Measurements from ENCODE around the gene CHMP2A. TPM values are rescaled to one million over a fixed set of nuclear protein-coding genes. Genes with fewer than 3 reads are reported as not detected.
"Not testable (repeated sequence)": the region's sequence is repeated elsewhere in the genome, so short reads cannot be mapped to it uniquely, and the experiment has no call there.

CHMP2A gene
- total RNA-seq, 8 experiments from 2014 or later: 106 to 165 (median 138) TPM

DNA sequence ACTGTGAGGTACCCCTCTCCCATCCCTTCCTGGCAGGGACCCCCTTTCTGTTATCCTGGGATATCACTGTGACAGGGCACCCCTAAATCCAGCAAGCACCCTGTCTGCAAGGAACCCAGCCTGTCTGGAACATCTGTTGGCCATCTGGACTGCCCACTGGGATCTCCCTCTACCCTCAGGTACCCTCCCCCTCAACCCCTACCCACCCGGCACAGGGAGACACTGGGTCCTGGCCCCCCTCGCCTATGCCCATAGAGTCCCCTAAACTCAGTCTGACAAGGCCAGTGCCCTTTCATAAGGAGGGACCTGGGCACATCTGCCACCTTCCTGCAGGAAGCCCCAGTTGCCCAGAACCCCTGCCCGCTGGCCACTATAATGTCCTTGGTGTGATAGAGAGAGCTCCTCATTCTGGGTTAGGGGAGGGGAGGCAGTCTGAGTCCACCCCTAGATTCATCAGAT lies 40.3 kb downstream of the CHMP2A start:
- WGBS, 10 experiments: 100% methylated on average over 1 of the region's 3 CpGs; no CpG with 5 or more reads in 8 of the 10 experiments
- in situ Hi-C loops (cut with MboI; ENCODE audit: low pct_unique_long_range_greater_than_20kb in 2 of 9, low sequenced_read_pairs in 9 of 9, unreplicated experiment in 9 of 9): no loop called here
- peak overlapping the region; percentile 6 to 72 for H3K27ac ChIP-seq
- peak overlapping the region in 4 of 5 donors; percentile 16 to 37 (median 30) for H3K4me3 ChIP-seq
- ATAC-seq (replicated peaks in 6 of 8): no peak
- H3K4me1 ChIP-seq (replicated peaks in 1 of 2): peaks cover 9 to 17% of the 10 kb centered on the region in 2 donors

DNA sequence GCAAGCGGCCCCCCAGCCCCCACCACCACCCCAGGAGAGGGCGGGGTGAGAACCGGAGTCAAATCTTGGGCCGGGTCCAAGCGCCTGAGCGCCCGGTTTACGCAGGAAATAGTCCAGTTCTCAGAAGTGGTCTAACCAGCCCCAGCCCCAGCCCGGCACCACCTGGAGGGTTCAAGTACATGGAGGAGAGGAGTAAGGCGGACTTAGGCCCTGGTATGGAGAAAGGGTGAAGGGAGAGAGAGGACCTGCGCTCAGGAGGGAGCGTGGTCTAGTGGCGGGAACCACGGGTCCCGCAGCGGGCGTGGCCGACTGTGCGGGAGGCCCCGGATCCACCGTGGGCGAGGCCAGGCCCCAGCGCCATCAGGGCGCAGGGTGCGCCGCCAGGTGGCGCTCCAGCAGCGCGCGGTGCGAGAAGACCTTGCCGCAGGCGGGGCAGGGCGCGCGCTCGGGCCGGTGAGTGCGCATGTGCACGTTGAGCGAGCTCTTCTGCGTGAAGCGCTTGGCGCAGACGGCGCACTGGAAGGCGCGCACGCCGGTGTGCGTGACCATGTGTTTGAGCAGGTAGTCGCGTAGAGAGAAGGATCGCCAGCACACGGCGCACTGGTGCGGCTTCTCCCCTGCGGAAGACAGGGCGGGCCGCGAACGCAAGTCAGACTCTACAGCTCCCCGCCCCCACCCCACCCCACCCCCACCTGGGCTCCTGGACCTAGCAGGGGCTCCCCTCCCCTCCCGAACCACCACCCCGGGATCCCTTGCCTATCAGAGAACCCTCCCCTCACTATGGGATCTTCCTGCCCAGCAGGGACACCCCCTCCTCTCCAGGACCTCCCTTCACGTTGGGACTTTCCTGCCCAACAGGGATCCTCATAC lies 41.0 kb downstream of the CHMP2A start:
- 0 to 40% (median 14%) methylated on average over 1 to 19 of the region's 66 CpGs; no CpG with 5 or more reads in 3 of the 10 experiments for WGBS, 10 experiments
- peak overlapping the region; percentile 9 to 37 (median 27) for H3K4me3 ChIP-seq
- H3K4me1 ChIP-seq (replicated peaks in 1 of 2): peaks cover 9 to 17% of the 10 kb centered on the region in 2 donors
- in situ Hi-C loops (cut with MboI; ENCODE audit: low pct_unique_long_range_greater_than_20kb in 2 of 9, low sequenced_read_pairs in 9 of 9, unreplicated experiment in 9 of 9): no loop called here
- peak; percentile 80 to 85 (median 82) for ATAC-seq (replicated peaks in 6 of 8)
- H3K27ac ChIP-seq: peak overlapping the region; percentile 61 to 72

DNA sequence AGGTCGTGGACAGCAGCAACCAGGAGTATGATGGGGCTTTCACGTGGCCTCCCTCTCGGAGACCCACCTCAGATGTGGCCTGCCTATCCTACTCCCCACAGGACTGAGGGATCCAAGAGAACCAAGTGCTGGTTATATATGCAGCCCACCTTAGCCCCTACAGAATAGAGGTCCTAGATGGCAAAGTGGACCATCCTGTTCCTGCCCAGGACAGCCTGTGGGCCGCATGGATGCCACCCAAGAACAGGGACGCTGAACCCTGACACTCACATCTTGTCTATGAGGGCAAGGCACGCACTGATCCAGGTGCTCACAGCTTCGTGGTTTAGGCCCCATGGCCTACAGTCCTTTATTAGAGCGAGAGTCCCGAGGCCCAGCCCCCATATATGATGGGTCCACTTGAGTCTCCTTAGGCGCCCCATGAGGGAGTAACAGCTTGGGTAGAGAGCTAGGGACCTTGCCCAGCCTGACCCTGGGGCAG lies 41.7 kb downstream of the CHMP2A start:
- H3K4me3 ChIP-seq: no peak overlapping the region
- peaks cover 7 to 15% of the 10 kb centered on the region in 2 donors for H3K4me1 ChIP-seq (replicated peaks in 1 of 2)
- peak in 2 of 8 experiments; percentile 1 for ATAC-seq (replicated peaks in 6 of 8)
- WGBS, 10 experiments: 96 to 100% (median 100%) methylated on average over 1 to 5 of the region's 10 CpGs; no CpG with 5 or more reads in 7 of the 10 experiments
- in situ Hi-C loops (cut with MboI; ENCODE audit: low pct_unique_long_range_greater_than_20kb in 2 of 9, low sequenced_read_pairs in 9 of 9, unreplicated experiment in 9 of 9): no loop called here
- H3K27ac ChIP-seq: peak overlapping the region; percentile 61 to 72

DNA sequence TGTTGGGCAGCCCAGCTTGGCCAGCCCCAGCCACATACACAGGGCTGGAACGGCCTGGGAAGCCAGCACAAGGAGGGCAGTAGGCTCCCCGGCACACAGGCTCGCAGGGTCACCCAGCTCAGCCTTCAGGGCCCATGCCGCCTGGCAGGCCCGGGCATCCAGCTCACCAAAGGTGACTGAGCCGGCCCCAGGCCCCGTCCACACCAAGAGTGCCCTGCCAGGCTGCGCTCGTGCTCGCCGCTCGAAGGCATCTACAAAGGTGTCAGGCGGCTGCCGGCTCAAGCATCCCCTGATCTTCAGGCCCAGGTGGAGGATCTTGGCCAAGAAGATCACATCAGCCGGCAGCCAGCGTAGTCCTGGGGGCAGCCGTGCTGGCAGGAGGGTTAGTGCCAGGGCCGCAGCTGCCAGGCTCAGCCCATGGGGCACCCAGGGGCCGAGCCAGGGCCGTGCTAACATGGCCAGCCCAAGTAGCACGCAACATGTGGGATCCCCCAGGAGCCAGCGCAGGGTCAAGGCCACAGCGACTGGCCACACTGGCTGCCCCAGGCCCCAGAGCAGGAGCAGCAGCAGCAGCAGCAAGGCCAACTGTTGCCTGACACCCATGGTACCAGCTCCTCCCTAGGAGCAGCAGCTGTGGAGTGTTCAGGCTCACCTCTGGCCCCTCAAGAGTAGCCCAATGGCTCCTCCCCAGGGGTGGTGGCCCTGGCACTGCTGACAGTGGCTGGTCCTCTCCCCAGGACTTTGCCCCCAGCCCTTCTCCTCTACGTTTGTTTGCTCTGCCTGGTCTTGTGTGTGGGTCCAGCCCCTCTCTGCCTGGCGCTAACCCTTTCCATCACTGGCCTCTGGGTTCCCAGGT lies 43.3 kb downstream of the CHMP2A start, which contains the start of gene SLC27A5:
TSS of gene SLC27A5 (minus strand) at position 640 of the 856 bp plus-strand sequence. CDS start at position 603, 37 bp downstream.
- 67 to 100% methylated on average over 1 to 3 of the region's 25 CpGs; no CpG with 5 or more reads in 8 of the 10 experiments for WGBS, 10 experiments
- H3K4me1 ChIP-seq (replicated peaks in 1 of 2): peaks cover 4 to 8% of the 10 kb centered on the region in 2 donors
- no peak within 1 kb of the TSS for H3K4me3 ChIP-seq
- in situ Hi-C loops (cut with MboI; ENCODE audit: low pct_unique_long_range_greater_than_20kb in 2 of 9, low sequenced_read_pairs in 9 of 9, unreplicated experiment in 9 of 9): no loop called here
- no peak for ATAC-seq (replicated peaks in 6 of 8)
- H3K27ac ChIP-seq: no peak within 1 kb of the TSS

DNA sequence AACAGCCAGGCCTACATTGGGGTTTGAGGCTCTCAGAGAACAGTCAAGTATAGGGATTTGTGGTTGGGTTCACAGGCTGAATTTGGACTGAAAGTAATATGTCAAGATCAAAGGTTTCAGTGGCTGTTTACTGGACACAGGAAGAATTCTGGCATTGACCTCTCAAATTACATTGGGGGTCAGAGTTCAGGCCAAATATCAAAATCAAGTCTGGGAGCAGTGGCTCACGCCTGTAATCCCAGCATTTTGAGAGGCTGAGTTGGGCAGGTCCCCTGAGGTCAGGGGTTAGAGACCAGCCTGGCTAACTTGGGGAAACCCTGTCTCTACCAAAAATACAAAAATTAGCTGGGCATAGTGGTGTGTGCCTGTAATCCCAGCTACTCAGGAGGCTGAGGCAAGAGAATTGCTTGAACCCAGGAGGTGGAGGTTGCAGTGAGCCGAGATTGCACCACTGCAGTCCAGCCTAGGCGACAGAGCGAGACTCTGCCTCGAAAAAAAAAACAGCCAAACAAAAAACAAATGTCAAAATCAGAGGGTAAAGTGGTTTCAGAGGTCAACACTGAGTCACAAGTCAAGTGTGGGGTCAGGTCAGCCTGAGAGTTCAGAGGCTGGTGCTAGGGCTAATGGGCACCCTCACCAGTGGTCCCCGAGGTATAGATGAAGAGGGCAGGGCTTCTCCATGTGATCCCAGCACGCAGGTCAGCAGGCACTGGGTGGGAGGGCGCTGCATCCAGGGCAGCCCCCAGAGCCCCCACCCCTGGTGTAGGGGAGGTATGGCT lies 44.6 kb downstream of the CHMP2A start:
- ATAC-seq (replicated peaks in 6 of 8): no peak
- in situ Hi-C loops (cut with MboI; ENCODE audit: low pct_unique_long_range_greater_than_20kb in 2 of 9, low sequenced_read_pairs in 9 of 9, unreplicated experiment in 9 of 9): no loop called here
- Histone ChIP-seq H3K27ac (no peak overlapping the region), H3K4me1 (replicated peaks in 1 of 2) (peaks cover 4 to 8% of the 10 kb centered on the region in 2 donors), H3K4me3 (no peak overlapping the region)
- WGBS, 10 experiments: 64 to 100% (median 79%) methylated on average over 1 to 5 of the region's 8 CpGs; no CpG with 5 or more reads in 4 of the 10 experiments

DNA sequence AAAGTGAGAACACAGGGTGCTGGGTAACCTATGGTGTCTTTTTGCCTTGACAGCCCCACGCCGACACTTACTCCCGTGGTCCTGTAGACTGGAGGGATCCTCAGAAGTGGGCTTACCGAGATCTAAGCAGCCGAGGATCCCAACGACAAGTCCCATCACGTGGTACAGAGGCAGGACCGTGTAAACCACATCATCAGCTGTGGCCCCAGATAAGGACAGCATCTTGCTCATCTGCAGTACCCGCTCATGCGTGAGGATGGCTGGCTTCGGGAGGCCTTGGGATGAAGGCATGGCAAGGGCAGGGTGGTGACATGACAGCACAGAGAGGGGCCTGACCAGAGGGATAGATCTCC lies 45.2 kb downstream of the CHMP2A start:
- ATAC-seq (replicated peaks in 6 of 8): no peak
- WGBS, 10 experiments: 60 to 100% (median 86%) methylated on average over 1 to 2 of the region's 11 CpGs; no CpG with 5 or more reads in 7 of the 10 experiments
- in situ Hi-C loops (cut with MboI; ENCODE audit: low pct_unique_long_range_greater_than_20kb in 2 of 9, low sequenced_read_pairs in 9 of 9, unreplicated experiment in 9 of 9): no loop called here
- H3K4me1 ChIP-seq (replicated peaks in 1 of 2): peaks cover 4 to 8% of the 10 kb centered on the region in 2 donors
- no peak overlapping the region for H3K27ac ChIP-seq
- no peak overlapping the region for H3K4me3 ChIP-seq

DNA sequence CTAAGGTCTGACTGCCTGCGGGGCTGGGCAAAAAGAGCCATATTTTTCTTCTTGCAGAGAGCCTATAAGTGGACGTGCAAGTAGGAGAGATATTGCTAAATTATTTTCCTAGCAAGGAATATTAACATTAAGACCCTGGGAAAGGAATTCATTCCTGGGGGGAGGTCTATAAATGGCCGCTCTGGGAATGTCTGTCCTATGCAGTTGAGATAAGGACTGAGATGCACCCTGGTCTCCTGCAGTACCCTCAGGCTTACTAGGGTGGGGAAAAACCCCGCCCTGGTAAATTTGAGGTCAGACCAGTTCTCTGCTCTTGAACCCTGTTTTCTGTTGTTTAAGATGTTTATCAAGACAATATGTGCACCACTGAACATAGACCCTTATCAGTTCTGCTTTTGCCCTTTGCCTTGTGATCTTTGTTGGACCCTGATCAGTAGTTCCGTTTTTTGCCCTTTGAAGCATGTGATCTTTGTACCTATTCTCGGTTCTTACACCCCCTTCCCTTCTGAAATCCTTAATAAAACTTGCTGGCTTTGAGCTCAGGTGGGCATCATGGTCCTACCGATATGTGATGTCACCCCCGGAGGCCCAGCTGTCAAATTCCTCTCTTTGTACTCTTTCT lies 47.2 kb downstream of the CHMP2A start:
- in situ Hi-C loops (cut with MboI; ENCODE audit: low pct_unique_long_range_greater_than_20kb in 2 of 9, low sequenced_read_pairs in 9 of 9, unreplicated experiment in 9 of 9); ATAC-seq (replicated peaks in 6 of 8); H3K4me1 ChIP-seq (replicated peaks in 1 of 2); H3K4me3 ChIP-seq; H3K27ac ChIP-seq: not testable (repeated sequence)
- WGBS, 10 experiments: 64 to 100% (median 85%) methylated on average over 1 to 6 of the region's 8 CpGs

Other genes with a start within 250 kb of the CHMP2A start
- gene ERVK3-1, start 249.7 kb downstream of the CHMP2A start, total RNA-seq: 10 to 100 TPM; 38.0 to 72.5 (median 53.6) TPM
- 1 to 10 TPM; 2.0 to 4.1 (median 3.3) TPM for gene ZSCAN22, start 228.1 kb downstream of the CHMP2A start, total RNA-seq
- 10 to 100 TPM in 6 of 8 experiments, 1 to 10 TPM in 1, not detected in 1; 4.4 to 84.0 (median 63.6) TPM for gene A1BG, start 201.6 kb downstream of the CHMP2A start, total RNA-seq
- gene ZNF497, start 192.4 kb downstream of the CHMP2A start, total RNA-seq: 10 to 100 TPM in 1 of 8 experiments, 1 to 10 TPM in 5, under 1 TPM in 2; 0.61 to 10.2 (median 5.3) TPM
- gene ZNF837, start 174.1 kb downstream of the CHMP2A start, total RNA-seq: 1 to 10 TPM; 1.1 to 3.2 (median 1.6) TPM
- gene RPS5, start 167.8 kb downstream of the CHMP2A start, total RNA-seq: 1,000 to 10,000 TPM; 1,054 to 2,751 (median 1,702) TPM
- gene RNF225, start 159.4 kb downstream of the CHMP2A start, total RNA-seq: not detected
- gene ZNF584, start 146.5 kb downstream of the CHMP2A start, total RNA-seq: 10 to 100 TPM; 15.1 to 23.3 (median 17.5) TPM
- gene ZNF132, start 115.0 kb downstream of the CHMP2A start, total RNA-seq: 10 to 100 TPM in 2 of 8 experiments, 1 to 10 TPM in 6; 5.2 to 13.2 (median 7.4) TPM
- gene ZNF324B, start 103.5 kb downstream of the CHMP2A start, total RNA-seq: 10 to 100 TPM in 5 of 8 experiments, 1 to 10 TPM in 3; 7.3 to 14.5 (median 10.5) TPM
- gene ZNF324, start 88.0 kb downstream of the CHMP2A start, total RNA-seq: 10 to 100 TPM in 7 of 8 experiments, 1 to 10 TPM in 1; 8.5 to 21.3 (median 17.2) TPM
- 10 to 100 TPM; 11.8 to 19.8 (median 14.6) TPM for gene ZNF446, start 78.8 kb downstream of the CHMP2A start, total RNA-seq
- 10 to 100 TPM; 11.0 to 26.3 (median 20.2) TPM for gene SLC27A5, start 43.1 kb downstream of the CHMP2A start, total RNA-seq
- 10 to 100 TPM in 3 of 8 experiments, 1 to 10 TPM in 5; 6.5 to 15.4 (median 7.7) TPM for gene ZBTB45, start 35.3 kb downstream of the CHMP2A start, total RNA-seq
- 100 to 1,000 TPM; 195 to 521 (median 274) TPM for gene TRIM28, start 11.0 kb downstream of the CHMP2A start, total RNA-seq
- gene UBE2M, start 3.5 kb upstream of the CHMP2A start, total RNA-seq: 10 to 100 TPM; 49.3 to 82.7 (median 70.9) TPM
- gene MZF1, start 18.2 kb upstream of the CHMP2A start, total RNA-seq: 10 to 100 TPM; 14.6 to 49.3 (median 17.0) TPM

All from motor neuron (in vitro differentiated cells).